Neural cell (in vitro differentiated cells): Measurements from ENCODE around the gene FBXO8. TPM values are rescaled to one million over a fixed set of nuclear protein-coding genes. Genes with fewer than 3 reads are reported as not detected.

Experiments
- H2AFZ ChIP-seq: fragments of 200-600, 300-800 bp; sonication (generic), shearing (Covaris generic); 2 replicates; pipeline ENCODE4 v1.6.0; 2014; ENCODE audit warnings: low read depth, mild to moderate bottlenecking, antibody characterized with exemption, low read length, moderate library complexity
- H3F3A ChIP-seq: fragments of 200-600 bp; shearing (Covaris generic); 2 replicates; pipeline ENCODE4 v1.6.1; 2016; ENCODE audit warnings: mild to moderate bottlenecking, moderate library complexity, mixed read lengths, antibody characterized with exemption, low read length; ENCODE audit not compliant: insufficient read depth, poor library complexity, severe bottlenecking
- H3K27ac ChIP-seq: fragments of 200-600, 300-800 bp; sonication (generic), shearing (Covaris generic); 2 replicates; pipeline ENCODE4 v1.5.1; 2014; ENCODE audit warnings: mild to moderate bottlenecking, low read length, moderate library complexity
- H3K27me3 ChIP-seq: fragments of 300-800, 200-600 bp; sonication (generic), shearing (Covaris generic); 2 replicates; pipeline ENCODE4 v1.6.0; 2014; ENCODE audit warnings: mild to moderate bottlenecking, low read depth, low read length, moderate library complexity; ENCODE audit not compliant: insufficient read depth
- H3K36me3 ChIP-seq: fragments of 300-800, 200-600 bp; sonication (generic), shearing (Covaris generic); 2 replicates; pipeline ENCODE4 v1.5.1; 2014; ENCODE audit warnings: mild to moderate bottlenecking, antibody characterized with exemption, low read length, moderate library complexity; ENCODE audit not compliant: insufficient read depth
- H3K4me2 ChIP-seq: fragments of 300-800, 200-600 bp; sonication (generic), shearing (Covaris generic); 2 replicates; pipeline ENCODE4 v1.6.0; 2014; ENCODE audit warnings: mild to moderate bottlenecking, low read length
- H3K4me3 ChIP-seq: fragments of 300-800, 200-600 bp; sonication (generic), shearing (Covaris generic); 2 replicates; pipeline ENCODE4 v1.5.1; 2014; ENCODE audit warnings: mild to moderate bottlenecking, low read length, moderate library complexity
- H3K79me2 ChIP-seq: fragments of 200-600 bp; shearing (Covaris generic); replicated peaks from 2 replicates; pipeline ENCODE4 v1.6.0; 2014; ENCODE audit warnings: mild to moderate bottlenecking, low read length, moderate library complexity; ENCODE audit not compliant: insufficient read depth
- H3K9ac ChIP-seq: fragments of 300-800, 200-600 bp; sonication (generic), shearing (Covaris generic); 2 replicates; pipeline ENCODE4 v1.6.1; 2016; ENCODE audit warnings: mild to moderate bottlenecking, low read length, mixed read lengths
- H3K9me2 ChIP-seq: fragments of 200-600 bp; shearing (Covaris generic); 2 replicates; pipeline ENCODE4 v1.6.1; 2016; ENCODE audit warnings: mild to moderate bottlenecking, low read length, mixed read lengths; ENCODE audit not compliant: insufficient read depth
- H3K9me3 ChIP-seq: fragments of 200-600, 300-800 bp; sonication (generic), shearing (Covaris generic); 2 replicates; pipeline ENCODE4 v1.6.1; 2016; ENCODE audit warnings: mild to moderate bottlenecking, mixed run types, low read length, moderate library complexity, mixed read lengths
- H4K20me1 ChIP-seq: fragments of 200-600 bp; shearing (Covaris generic); 2 replicates; pipeline ENCODE4 v1.6.1; 2016; ENCODE audit warnings: mild to moderate bottlenecking, mixed run types; ENCODE audit not compliant: insufficient read depth
- EP300 ChIP-seq: fragments of 450-650 bp; conservative IDR thresholded peaks from 2 replicates; pipeline ENCODE4 v1.6.1; 2014; ENCODE audit warnings: antibody characterized with exemption, mild to moderate bottlenecking, moderate library complexity; ENCODE audit not compliant: poor library complexity, severe bottlenecking
- EZH2 ChIP-seq: fragments of 200-600, 300-800 bp; shearing (Covaris generic), sonication (generic); IDR thresholded peaks from 2 replicates; pipeline ENCODE4 v1.6.1; 2014; ENCODE audit warnings: antibody characterized with exemption, low read length, borderline replicate concordance, mild to moderate bottlenecking; ENCODE audit not compliant: insufficient read depth, poor library complexity, severe bottlenecking
- MXI1 ChIP-seq: fragments of 450-650 bp; conservative IDR thresholded peaks from 2 replicates; pipeline ENCODE4 v1.6.1; 2014; ENCODE audit warnings: antibody characterized with exemption, mild to moderate bottlenecking; ENCODE audit not compliant: poor library complexity, severe bottlenecking
- POLR2AphosphoS5 ChIP-seq: IDR thresholded peaks from 2 replicates; pipeline ENCODE4 v1.6.1; 2012
- RAD21 ChIP-seq: fragments of 450-650 bp; conservative IDR thresholded peaks from 2 replicates; pipeline ENCODE4 v1.6.1; 2014; ENCODE audit warnings: antibody characterized with exemption, mild to moderate bottlenecking, moderate library complexity
- SMC3 ChIP-seq: fragments of 450-650 bp; conservative IDR thresholded peaks from 2 replicates; pipeline ENCODE4 v1.6.1; 2014; ENCODE audit warnings: antibody characterized with exemption, mild to moderate bottlenecking, moderate library complexity; ENCODE audit not compliant: poor library complexity
- TAF1 ChIP-seq: IDR thresholded peaks from 2 replicates; pipeline ENCODE4 v1.6.1; 2012; ENCODE audit warnings: low read depth
- polyA plus RNA-seq: library from polyadenylated mRNA; depleted of rRNA; stranded (reverse); fragments of >200 nt; gene quantifications from 2 replicates; pipeline ENCODE4 v1.2.3, GENCODE V29; 2014
- TF ChIP-seq, protein P1 (sequence below): fragments of 450-650 bp; IDR thresholded peaks from 2 replicates; pipeline ENCODE4 v1.5.1; 2014; ENCODE audit warnings: antibody characterized with exemption, mild to moderate bottlenecking, moderate library complexity; ENCODE audit not compliant: poor library complexity, severe bottlenecking
- TF ChIP-seq, protein P2 (sequence below): IDR thresholded peaks from 2 replicates; pipeline ENCODE4 v1.6.1; 2012; ENCODE audit warnings: borderline replicate concordance

Gene FBXO8
- polyA plus RNA-seq, 1 donor from 2014 or later: 29.3 TPM

GRCh38 chr4:174284487-174284886 lies 1.0 kb upstream of the FBXO8 start:
- H3K9ac ChIP-seq: peak overlapping the region; percentile 96
- H3K9me3 ChIP-seq: no peaks in the 10 kb centered on the region
- no peak overlapping the region for H2AFZ ChIP-seq
- no peaks in the 10 kb centered on the region for H3K27me3 ChIP-seq
- H3K4me2 ChIP-seq: peak overlapping the region; percentile 98
- no peaks in the 10 kb centered on the region for H3K9me2 ChIP-seq
- TF ChIP-seq, protein P1, sequence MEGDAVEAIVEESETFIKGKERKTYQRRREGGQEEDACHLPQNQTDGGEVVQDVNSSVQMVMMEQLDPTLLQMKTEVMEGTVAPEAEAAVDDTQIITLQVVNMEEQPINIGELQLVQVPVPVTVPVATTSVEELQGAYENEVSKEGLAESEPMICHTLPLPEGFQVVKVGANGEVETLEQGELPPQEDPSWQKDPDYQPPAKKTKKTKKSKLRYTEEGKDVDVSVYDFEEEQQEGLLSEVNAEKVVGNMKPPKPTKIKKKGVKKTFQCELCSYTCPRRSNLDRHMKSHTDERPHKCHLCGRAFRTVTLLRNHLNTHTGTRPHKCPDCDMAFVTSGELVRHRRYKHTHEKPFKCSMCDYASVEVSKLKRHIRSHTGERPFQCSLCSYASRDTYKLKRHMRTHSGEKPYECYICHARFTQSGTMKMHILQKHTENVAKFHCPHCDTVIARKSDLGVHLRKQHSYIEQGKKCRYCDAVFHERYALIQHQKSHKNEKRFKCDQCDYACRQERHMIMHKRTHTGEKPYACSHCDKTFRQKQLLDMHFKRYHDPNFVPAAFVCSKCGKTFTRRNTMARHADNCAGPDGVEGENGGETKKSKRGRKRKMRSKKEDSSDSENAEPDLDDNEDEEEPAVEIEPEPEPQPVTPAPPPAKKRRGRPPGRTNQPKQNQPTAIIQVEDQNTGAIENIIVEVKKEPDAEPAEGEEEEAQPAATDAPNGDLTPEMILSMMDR: no peak
- no peak for TF ChIP-seq EP300
- no peak for TF ChIP-seq EZH2
- TF ChIP-seq TAF1: no peak
- TF ChIP-seq RAD21: no peak
- no peak for TF ChIP-seq SMC3
- no peak for TF ChIP-seq MXI1
- TF ChIP-seq POLR2AphosphoS5: no peak
- TF ChIP-seq, protein P2, sequence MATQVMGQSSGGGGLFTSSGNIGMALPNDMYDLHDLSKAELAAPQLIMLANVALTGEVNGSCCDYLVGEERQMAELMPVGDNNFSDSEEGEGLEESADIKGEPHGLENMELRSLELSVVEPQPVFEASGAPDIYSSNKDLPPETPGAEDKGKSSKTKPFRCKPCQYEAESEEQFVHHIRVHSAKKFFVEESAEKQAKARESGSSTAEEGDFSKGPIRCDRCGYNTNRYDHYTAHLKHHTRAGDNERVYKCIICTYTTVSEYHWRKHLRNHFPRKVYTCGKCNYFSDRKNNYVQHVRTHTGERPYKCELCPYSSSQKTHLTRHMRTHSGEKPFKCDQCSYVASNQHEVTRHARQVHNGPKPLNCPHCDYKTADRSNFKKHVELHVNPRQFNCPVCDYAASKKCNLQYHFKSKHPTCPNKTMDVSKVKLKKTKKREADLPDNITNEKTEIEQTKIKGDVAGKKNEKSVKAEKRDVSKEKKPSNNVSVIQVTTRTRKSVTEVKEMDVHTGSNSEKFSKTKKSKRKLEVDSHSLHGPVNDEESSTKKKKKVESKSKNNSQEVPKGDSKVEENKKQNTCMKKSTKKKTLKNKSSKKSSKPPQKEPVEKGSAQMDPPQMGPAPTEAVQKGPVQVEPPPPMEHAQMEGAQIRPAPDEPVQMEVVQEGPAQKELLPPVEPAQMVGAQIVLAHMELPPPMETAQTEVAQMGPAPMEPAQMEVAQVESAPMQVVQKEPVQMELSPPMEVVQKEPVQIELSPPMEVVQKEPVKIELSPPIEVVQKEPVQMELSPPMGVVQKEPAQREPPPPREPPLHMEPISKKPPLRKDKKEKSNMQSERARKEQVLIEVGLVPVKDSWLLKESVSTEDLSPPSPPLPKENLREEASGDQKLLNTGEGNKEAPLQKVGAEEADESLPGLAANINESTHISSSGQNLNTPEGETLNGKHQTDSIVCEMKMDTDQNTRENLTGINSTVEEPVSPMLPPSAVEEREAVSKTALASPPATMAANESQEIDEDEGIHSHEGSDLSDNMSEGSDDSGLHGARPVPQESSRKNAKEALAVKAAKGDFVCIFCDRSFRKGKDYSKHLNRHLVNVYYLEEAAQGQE: no peak
- H3K79me2 ChIP-seq: peaks cover 57% of the 10 kb centered on the region
- H3F3A ChIP-seq: no peaks in the 10 kb centered on the region
- H3K4me3 ChIP-seq: peak overlapping the region; percentile 80
- H4K20me1 ChIP-seq: no peaks in the 10 kb centered on the region
- H3K36me3 ChIP-seq: no peaks in the 10 kb centered on the region
- peak overlapping the region; percentile 99 for H3K27ac ChIP-seq

- peaks cover 61% of the 10 kb centered on the region for H3K79me2 ChIP-seq
- TF ChIP-seq SMC3: no peak
- TF ChIP-seq, protein P1: no peak
- no peak for TF ChIP-seq EP300
- TF ChIP-seq POLR2AphosphoS5: no peak
- no peaks in the 10 kb centered on the region for H4K20me1 ChIP-seq
- H3F3A ChIP-seq: no peaks in the 10 kb centered on the region
- peak overlapping the region; percentile 96 for H3K9ac ChIP-seq
- H3K9me3 ChIP-seq: no peaks in the 10 kb centered on the region
- no peaks in the 10 kb centered on the region for H3K27me3 ChIP-seq
- peak overlapping the region; percentile 100 for H2AFZ ChIP-seq
- no peaks in the 10 kb centered on the region for H3K36me3 ChIP-seq
- H3K4me2 ChIP-seq: peak overlapping the region; percentile 82
- H3K4me3 ChIP-seq: peak overlapping the region; percentile 80
- H3K9me2 ChIP-seq: no peaks in the 10 kb centered on the region
- peak overlapping the region; percentile 99 for H3K27ac ChIP-seq
These were observed 496 bp downstream of the FBXO8 start for GRCh38 chr4:174282836-174283506.
